ENCODE data around the gene HS6ST3.

DNA sequence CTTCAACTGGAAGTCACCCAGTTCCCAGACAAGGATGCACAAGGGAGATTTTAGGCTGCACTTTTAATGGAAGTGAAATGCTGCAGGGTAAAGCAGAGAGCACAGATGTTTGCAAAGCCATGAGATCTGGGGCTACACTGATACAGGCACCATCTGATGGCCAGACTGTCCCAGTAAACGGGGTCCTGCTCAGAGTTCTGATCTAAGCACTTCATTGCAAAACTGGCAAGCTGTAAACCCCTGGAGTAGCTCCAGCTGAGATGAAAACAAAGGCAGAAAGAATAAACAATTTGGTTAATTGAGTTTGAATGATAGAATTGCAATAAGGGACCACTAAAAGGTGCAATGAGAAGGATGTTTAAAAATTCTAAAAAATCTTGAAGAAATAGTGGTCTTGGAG lies 707.2 kb downstream of the HS6ST3 start:
- TF ChIP-seq, protein P1, sequence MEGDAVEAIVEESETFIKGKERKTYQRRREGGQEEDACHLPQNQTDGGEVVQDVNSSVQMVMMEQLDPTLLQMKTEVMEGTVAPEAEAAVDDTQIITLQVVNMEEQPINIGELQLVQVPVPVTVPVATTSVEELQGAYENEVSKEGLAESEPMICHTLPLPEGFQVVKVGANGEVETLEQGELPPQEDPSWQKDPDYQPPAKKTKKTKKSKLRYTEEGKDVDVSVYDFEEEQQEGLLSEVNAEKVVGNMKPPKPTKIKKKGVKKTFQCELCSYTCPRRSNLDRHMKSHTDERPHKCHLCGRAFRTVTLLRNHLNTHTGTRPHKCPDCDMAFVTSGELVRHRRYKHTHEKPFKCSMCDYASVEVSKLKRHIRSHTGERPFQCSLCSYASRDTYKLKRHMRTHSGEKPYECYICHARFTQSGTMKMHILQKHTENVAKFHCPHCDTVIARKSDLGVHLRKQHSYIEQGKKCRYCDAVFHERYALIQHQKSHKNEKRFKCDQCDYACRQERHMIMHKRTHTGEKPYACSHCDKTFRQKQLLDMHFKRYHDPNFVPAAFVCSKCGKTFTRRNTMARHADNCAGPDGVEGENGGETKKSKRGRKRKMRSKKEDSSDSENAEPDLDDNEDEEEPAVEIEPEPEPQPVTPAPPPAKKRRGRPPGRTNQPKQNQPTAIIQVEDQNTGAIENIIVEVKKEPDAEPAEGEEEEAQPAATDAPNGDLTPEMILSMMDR (conservative IDR thresholded peaks at IDR 0.05; ENCODE audit: low read depth, low read length), result no peak
- TF ChIP-seq EZH2 (IDR thresholded peaks at IDR 0.05; ENCODE audit: low read length, unreplicated experiment), result no peak

Measured in PC-3 (cell line).